Psoas muscle (tissue), 8 donors: ENCODE results near the gene TANK. TPM values are rescaled to one million over a fixed set of nuclear protein-coding genes. Genes with fewer than 3 reads are reported as not detected.

Source experiments
- ATAC-seq, 4 donors: fragments of 200-7000 bp; cut with Tn5 transposase; one replicate each; pipeline ENCODE4 v1.9.1; 2020; ENCODE audit warnings: moderate library complexity in 3 of 4, mild to moderate bottlenecking in 2 of 4
- DNase-seq, 2 donors: peaks; one replicate each; pipeline ENCODE4 v3.0.0-alpha.2; 2020
- H3K27ac ChIP-seq: fragments of 200-600 bp; one replicate; pipeline ENCODE4 v1.8.0; 2022
- H3K27me3 ChIP-seq, 3 donors: fragments of 200-600 bp in 1 of 3; one replicate each; pipeline versions ENCODE4 v1.6.1 to v1.8.0; 2013 to 2022; ENCODE audit warnings: low read length in 2 of 3, mild to moderate bottlenecking in 2 of 3, moderate library complexity in 1 of 3; ENCODE audit not compliant: insufficient read depth in 3 of 3
- H3K36me3 ChIP-seq, 2 donors: fragments of 200-600 bp in 1 of 2; one replicate each; pipeline versions ENCODE4 v1.6.1 to v1.8.0; 2013 to 2022; ENCODE audit warnings: low read depth in 1 of 2, mild to moderate bottlenecking in 1 of 2, moderate library complexity in 1 of 2; ENCODE audit not compliant: insufficient read depth in 1 of 2
- H3K4me1 ChIP-seq: fragments of 200-600 bp; one replicate; pipeline ENCODE4 v1.8.0; 2022
- H3K4me3 ChIP-seq: fragments of 200-600 bp; one replicate; pipeline ENCODE4 v1.8.0; 2022; ENCODE audit warnings: mild to moderate bottlenecking
- H3K9me3 ChIP-seq: fragments of 200-600 bp; one replicate; pipeline ENCODE4 v1.8.0; 2022
- WGBS, 3 donors: extraction: QIAGEN DNeasy Blood & Tissue Kit; methylation state at CpG; one replicate each; pipeline versions ENCODE4 v1.1.6 to v1.1.7; 2013; 5-methylcytosine and 5-hydroxymethylcytosine counted together
- intact Hi-C, 2 donors: fragments of 100-400 bp; cut with DNase I; formaldehyde crosslinking; loops; one replicate each; pipeline versions ENCODE4 v1.11.0 to v1.14.2; 2022
- polyA plus RNA-seq, 3 donors: library from polyadenylated mRNA; stranded (reverse); fragments of 200-250 nt; gene quantifications; one replicate each; pipeline ENCODE4 v1.2.3, GENCODE V29; 2013
- total RNA-seq, 4 donors: library from RNA; stranded (reverse); fragmentation: NEBNext Ultra II Directional in 2 of 4; extraction: Animal tissue kit (Norgen Biotek cat#: 25700) in 2 of 4; gene quantifications; one replicate each; pipeline versions ENCODE4 v1.2.1 to v1.2.4, GENCODE V29; 2021 to 2023
- TF ChIP-seq, protein P1 (sequence below): fragments of 200-600 bp; IDR thresholded peaks from one replicate; pipeline ENCODE4 v1.8.0; 2022; ENCODE audit warnings: antibody characterized with exemption
- donor health status: healthy with polysubstance abuse.
- donor health status: DM: no; HTN: no; CAD: no; lungs with moderate emphysema.
- donor health status: Bipolar disorder and iron deficiency.
- donor health status: healthy.
- donor health status: DM: yes; HTN: yes; CAD: no.
- donor health status: DM: no; HTN: no; CAD: no.
- donor health status: DM: no; HTN: no; CAD: no.
- donor health status: DM: yes; HTN: yes; CAD: no.

TANK gene
- total and polyA plus RNA-seq, 7 donors, result 39.6 to 75.7 (median 57.2) TPM

DNA sequence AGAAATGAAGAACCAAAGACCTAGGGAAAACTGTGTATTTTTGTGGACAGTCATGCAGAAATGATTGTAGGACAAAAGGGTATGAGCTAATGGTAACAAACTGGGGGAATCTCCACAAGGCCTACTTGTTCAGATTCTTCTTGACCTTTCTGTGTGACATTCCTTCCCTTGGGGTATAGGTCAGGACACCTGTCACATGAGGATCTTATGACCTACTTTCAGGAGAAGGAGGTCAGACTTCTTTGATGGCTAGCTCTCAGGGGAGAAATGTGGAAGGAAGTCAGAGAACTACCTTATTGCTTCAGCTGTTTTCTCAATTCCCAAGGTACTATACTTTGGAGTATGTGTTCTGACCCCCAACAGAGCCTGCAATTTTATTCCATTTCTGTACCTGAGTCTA, 40.7 kb upstream of the TANK start:
- Histone ChIP-seq H3K9me3 (no peaks in the 10 kb centered on the region), H3K4me1 (peaks cover 18% of the 10 kb centered on the region), H3K27me3 (no peaks in the 10 kb centered on the region), H3K27ac (no peak overlapping the region), H3K36me3 (no peaks in the 10 kb centered on the region), H3K4me3 (no peak overlapping the region)
- intact Hi-C loops, result no loop called here
- no peak for DNase-seq
- no peak for ATAC-seq
- TF ChIP-seq, protein P1, sequence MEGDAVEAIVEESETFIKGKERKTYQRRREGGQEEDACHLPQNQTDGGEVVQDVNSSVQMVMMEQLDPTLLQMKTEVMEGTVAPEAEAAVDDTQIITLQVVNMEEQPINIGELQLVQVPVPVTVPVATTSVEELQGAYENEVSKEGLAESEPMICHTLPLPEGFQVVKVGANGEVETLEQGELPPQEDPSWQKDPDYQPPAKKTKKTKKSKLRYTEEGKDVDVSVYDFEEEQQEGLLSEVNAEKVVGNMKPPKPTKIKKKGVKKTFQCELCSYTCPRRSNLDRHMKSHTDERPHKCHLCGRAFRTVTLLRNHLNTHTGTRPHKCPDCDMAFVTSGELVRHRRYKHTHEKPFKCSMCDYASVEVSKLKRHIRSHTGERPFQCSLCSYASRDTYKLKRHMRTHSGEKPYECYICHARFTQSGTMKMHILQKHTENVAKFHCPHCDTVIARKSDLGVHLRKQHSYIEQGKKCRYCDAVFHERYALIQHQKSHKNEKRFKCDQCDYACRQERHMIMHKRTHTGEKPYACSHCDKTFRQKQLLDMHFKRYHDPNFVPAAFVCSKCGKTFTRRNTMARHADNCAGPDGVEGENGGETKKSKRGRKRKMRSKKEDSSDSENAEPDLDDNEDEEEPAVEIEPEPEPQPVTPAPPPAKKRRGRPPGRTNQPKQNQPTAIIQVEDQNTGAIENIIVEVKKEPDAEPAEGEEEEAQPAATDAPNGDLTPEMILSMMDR, result no peak

DNA sequence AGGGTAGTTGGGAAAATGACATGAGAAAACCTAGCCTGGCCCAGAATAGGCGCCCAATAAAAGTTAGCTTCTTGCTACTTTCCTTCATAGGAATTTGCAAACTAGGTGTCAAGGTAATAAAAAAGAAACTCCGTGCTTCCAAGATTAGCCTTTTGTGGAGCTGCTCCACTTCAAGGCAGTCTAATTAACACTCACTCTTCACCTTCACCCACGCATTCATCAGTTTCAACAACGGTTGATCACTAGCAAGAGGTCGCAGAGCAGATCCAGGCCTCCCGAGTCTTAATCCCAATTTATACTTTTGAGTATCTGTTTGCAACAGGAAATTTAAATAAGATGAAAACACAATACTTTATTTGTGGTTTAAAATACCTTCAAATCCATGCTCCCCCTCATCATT, 39.5 kb upstream of the TANK start:
- WGBS, 3 donors, result 78 to 83% (median 82%) methylated on average over 6 of the region's 6 CpGs
- Histone ChIP-seq H3K9me3 (no peaks in the 10 kb centered on the region), H3K4me1 (peaks cover 18% of the 10 kb centered on the region), H3K36me3 (no peaks in the 10 kb centered on the region), H3K27ac (no peak overlapping the region), H3K4me3 (no peak overlapping the region), H3K27me3 (no peaks in the 10 kb centered on the region)
- intact Hi-C loops, result no loop called here
- TF ChIP-seq, protein P1, result no peak
- DNase-seq, result no peak
- no peak for ATAC-seq

DNA sequence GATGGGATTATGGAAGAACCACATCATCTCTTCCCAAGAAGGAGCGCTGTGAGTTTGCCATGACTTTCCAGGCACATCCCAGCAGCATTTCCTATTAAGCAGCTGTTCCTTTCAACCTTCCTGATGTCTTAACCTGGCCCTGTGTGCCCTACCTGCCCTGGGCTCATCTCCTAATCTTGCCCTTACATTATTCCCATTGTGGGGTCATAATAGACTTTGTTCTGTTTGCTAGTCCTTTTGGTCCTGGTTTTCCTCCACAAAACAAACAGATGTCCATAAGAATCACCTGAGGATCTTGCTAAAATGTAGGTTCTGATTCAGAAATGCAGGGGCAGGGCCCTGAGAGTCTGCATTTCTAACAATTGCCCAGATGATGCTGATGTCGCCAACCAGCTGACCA, 38.6 kb upstream of the TANK start:
- intact Hi-C loops, result no loop called here

DNA sequence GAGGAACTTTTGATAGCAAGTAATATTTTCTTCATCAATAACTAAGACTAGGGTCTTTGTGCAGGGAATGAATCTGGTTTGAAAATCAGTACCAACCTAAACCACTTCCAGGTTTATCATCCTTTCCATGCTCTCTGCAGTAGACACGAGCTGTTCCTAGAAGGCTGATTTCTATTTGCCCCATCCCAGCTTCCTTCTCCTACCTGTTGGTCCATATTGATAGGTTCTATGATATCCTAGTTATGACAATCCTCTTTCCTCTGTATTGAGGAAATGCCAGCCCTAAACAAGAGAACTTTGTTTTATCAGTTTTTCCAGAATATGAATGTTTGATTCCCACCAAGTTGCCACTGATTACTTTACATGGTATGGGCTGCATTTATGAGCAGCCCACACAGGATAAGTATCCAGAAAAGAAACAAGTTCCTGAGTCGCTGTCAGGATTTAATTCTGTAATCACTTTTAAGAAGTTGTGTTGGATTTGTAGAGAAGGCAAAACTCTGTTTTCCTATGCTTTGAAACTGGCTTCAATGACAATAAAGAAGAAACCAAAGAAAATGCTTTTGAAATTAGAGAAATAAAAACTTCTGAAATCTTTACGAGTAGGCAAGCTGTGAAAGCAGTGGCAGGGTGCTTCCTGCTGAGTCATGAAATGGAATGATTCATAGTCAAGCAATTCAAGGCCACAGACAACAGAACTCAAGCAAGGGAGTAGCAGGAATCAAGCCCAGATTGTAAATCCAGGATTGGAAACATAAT, 37.3 kb upstream of the TANK start:
- no peaks in the 10 kb centered on the region for H3K36me3 ChIP-seq
- no peak for DNase-seq
- WGBS, 3 donors, result 32 to 45% (median 32%) methylated on average over 3 of the region's 3 CpGs
- no peak overlapping the region for H3K4me3 ChIP-seq
- TF ChIP-seq, protein P1, result no peak
- intact Hi-C loops, result no loop called here
- no peaks in the 10 kb centered on the region for H3K9me3 ChIP-seq
- H3K27ac ChIP-seq, result peak overlapping the region; percentile 56
- peaks cover 18% of the 10 kb centered on the region for H3K4me1 ChIP-seq
- H3K27me3 ChIP-seq, result no peaks in the 10 kb centered on the region
- ATAC-seq, result peak; percentile 89 to 94 (median 90)

More for the DNA sequence above, 38.6 kb upstream of the TANK start:
- Histone ChIP-seq H3K4me3 (no peak overlapping the region), H3K27ac (no peak overlapping the region), H3K9me3 (no peaks in the 10 kb centered on the region), H3K4me1 (peaks cover 18% of the 10 kb centered on the region), H3K27me3 (no peaks in the 10 kb centered on the region), H3K36me3 (no peaks in the 10 kb centered on the region)
- DNase-seq, result no peak
- no peak for ATAC-seq
- 85 to 95% (median 89%) methylated on average over 2 of the region's 2 CpGs for WGBS, 3 donors
- TF ChIP-seq, protein P1, result no peak
